Stimulated activated CD8-positive, alpha-beta memory T cell treated with anti-CD3 and anti-CD28 coated beads, Interleukin-12 subunit alpha, Interleukin-12 subunit beta, amount 100 ng/mL, for 24 hours (primary cell): ENCODE results near the gene SMAD3.

Experiments used
- DNase-seq: peaks from one replicate; pipeline ENCODE4 v3.0.0-alpha.2; 2020; ENCODE audit errors: extremely low read depth

Gene SMAD3

DNA sequence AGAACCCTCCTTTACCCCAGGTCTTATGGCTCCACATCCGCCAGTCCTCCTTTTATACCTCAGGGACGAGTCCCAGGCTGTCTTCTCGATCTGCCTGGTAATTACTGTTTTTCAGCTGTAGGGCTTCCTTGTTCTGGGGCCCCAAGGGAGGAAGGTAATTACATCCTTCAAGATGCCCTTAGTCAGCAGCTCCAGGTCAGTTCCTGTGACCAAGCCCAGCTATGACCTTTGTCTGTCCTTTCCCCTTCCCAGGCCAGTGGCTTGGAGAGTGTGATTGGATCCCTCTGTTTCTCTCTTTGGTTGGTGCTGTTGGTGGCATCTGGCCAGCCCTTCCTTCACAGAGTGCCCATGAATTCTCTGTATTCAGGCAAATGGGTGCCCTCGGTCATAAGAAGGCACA, 96.5 kb downstream of the SMAD3 start:
- no peak for DNase-seq

DNA sequence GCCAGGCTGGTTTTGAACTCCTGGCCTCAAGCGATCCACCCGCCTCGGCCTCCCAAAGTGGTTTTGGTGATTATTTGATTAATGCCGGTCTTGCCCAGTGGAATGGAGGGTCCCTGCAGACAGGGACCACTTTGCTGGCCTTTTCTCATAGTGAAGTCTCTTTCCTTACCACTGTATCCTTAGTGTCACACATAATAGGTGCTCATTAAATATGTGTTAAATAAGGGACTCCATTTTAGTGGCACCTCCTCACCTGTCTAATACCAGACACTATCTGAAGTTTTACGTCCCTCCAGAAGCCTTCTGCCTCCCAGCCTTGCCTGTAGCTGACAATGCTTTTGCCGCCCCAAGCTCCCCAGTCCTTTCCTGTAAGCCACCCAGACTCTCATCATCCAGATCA, 97.8 kb downstream of the SMAD3 start:
- DNase-seq, result no peak

DNA sequence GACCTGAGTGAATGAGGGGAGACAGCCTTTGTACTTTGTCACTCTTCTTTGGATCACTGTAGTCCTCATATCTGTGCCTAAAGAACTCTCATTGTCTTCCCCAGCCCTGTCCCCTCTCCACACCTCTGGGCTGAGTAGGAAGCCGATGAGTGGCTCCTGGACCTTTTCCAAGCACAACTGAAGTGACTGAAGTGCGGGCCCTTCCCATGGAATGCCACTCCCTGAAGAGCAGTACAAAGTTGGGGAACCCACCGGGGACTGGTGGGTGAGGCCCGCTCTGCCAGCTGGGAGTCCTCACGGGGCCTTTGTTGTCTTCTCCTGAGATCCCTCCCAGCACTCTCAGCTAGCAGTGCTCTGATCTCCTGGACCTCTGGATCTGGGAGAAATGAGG, 99.0 kb downstream of the SMAD3 start:
- no peak for DNase-seq

DNA sequence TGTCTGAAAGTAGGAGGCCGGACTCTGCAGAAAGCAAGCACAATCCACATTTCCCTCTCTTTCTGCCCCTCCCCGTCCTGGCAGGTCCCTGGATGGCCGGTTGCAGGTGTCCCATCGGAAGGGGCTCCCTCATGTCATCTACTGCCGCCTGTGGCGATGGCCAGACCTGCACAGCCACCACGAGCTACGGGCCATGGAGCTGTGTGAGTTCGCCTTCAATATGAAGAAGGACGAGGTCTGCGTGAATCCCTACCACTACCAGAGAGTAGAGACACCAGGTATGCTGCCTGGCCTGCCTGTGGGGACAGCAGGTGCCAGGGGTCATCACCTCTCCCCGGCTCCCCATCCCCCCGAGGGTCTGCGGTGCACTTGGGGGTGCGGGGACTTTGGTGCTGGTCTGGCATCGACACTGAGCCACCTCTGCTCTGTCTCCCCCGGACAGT, 99.4 kb downstream of the SMAD3 start:
- no peak for DNase-seq

DNA sequence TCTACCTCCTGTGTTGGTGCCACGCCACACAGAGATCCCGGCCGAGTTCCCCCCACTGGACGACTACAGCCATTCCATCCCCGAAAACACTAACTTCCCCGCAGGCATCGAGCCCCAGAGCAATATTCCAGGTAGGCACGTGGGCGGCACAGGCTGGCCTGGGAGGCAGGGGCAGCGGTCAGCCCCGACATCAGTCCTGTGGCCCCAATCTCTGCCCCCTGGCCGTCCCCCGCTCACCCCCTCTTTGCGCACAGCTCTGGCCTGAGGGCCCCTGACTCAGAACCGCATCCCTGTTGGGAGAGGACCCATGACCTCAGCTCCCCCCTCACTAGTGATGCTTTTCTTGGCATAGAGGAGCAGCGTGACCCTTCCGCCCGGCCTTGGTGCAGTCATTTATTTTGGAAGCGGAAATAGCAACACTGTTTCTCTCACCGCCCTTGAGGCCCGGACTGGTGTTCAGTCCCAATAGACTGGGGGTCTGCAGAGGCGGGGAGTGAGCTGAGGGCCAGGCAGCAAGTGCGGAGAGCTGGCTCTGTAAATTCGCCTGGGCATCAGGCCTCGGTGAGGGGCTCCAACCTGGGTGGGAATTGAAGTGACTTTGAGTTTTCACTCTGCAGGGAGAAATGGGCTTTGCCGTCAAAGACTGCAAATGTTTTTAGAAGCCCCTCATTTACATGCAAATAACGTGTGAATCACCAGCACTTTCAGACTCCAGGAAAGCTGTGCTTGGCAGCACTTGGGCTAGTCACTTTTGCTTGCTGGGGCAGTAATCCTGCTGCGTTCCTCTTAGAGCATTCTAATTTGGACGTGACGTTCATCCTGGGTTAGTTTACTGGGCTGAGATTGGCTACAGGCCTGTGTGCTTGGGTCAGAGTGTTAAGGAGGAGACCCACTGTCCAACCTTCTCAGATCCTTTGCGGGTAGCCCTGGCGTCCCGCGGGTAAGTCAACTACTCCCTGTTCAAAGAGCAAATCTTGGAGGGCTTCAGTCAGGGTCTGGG, 100.2 kb downstream of the SMAD3 start:
- no peak for DNase-seq

DNA sequence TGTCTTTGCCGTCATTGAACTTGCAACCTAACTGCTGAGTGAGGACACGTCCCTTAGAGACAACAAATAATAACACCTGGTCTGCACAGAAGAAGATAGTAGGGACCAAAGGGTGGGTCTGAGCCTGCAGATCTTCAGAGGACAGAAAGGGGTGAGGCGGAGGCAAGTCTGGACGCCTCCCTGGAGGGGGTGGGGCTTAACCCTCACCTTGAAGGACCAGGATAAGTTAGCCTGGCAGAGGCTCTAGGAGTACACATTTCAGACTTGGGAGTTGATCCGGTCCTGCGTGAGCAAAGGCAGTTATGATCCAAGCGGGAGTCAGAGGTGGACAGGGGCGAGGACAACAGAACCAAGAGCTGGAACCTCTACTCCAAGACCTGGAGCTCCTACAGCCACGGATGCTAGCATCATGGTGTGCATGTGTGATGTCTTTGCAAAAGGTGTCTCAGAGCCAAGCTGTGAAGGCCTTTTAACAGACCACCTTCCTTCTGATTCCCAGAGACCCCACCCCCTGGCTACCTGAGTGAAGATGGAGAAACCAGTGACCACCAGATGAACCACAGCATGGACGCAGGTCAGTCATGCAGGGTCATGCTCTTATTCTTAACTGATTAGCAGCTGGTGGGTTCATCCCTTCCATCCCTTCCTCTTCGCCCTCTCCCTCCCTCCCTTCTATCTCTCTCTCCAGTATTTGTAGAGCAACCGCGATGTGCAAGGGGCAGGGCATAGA, 101.0 kb downstream of the SMAD3 start:
- DNase-seq, result no peak

DNA sequence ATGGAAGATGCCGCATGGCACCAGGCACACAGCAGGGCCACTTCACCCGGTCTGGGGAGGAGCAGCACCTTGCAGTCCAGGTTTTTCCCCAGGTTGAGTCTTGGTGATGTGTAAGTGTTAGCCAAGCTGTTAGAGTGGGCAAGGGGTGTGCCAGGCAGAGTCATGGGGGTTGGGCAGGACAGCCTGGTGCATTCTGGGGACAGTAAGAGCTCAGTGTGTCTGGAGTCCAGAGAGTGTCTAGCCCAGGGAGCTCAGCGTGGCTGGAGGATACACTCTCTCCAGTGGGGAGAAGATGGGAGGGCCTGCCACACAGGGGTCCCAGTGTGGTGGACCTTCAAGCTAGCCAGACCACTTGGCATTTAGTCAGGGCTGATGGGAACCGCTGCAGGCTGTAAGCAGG, 101.7 kb downstream of the SMAD3 start:
- no peak for DNase-seq

DNA sequence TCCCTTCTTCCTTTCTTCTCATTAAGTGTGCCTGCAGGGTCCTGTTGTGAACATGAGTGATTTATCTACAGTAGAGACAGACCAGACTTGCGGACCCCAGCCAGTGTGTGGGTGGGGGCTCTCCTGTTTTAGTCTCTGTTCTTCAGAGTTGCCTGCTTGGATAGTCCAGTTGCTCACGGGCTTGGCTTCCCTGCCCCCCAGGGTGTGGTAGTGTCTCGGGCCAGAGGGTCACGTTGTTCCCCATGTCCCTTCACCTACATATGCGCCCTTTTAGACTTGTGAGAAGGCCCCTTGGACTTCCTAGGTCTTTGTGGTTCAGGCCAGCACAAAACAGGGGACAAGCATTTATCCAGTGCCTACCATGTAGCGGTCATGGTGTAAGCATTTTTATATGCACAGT, 103.3 kb downstream of the SMAD3 start:
- DNase-seq, result no peak

DNA sequence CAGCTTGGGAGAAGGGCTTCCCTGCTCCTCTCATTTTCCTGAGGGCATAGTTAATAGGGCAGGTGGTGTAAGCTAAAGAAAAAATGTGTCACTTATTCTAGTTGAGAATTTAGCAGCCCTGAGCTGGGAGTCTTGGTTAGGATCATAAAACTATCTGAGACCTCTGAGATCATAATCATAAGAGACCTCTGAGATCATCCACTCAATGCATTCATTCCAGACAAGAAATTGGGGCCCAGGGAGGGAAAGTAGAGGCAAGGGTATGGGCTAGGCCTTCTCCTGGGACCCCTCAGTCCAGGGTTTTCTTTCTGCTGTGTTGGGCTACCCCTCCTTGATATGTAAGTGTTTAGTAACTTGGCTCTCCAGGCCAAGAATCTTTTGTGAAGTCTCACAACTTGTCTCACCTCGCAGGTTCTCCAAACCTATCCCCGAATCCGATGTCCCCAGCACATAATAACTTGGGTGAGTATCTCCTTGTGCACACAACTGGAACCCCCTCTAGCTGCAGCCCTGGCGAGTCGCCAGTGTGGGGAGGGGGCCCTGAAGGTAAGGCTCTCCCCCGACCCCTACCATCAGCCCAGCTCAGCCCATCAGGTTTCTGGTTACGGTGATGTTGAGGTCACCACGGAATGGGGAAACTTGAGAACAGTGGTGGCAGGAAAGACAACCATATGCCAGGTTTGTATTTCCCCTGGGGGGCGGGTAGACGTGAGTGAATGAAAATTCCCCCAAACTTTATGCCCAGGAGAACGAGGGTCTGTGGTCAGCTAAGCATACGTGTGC, 104.9 kb downstream of the SMAD3 start:
- no peak for DNase-seq

DNA sequence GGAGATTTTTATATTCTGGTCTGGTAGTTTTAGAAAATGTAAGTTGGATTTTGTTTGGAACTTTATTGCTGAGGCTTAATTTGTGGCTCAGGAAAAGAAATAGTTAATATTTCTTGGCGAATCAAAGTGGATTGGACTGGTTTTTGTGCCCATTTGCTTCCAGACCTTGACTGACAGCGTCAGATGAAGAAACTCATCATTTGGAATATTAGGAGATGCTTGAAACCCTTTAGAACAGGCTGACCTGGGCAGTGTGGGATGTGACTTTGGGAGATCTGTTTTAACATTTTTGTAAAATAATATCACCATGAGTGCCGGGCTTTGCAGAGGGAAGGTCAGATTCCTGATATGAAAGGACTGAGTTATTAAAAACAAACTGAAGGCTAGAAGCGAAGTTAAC, 106.1 kb downstream of the SMAD3 start:
- no peak for DNase-seq

DNA sequence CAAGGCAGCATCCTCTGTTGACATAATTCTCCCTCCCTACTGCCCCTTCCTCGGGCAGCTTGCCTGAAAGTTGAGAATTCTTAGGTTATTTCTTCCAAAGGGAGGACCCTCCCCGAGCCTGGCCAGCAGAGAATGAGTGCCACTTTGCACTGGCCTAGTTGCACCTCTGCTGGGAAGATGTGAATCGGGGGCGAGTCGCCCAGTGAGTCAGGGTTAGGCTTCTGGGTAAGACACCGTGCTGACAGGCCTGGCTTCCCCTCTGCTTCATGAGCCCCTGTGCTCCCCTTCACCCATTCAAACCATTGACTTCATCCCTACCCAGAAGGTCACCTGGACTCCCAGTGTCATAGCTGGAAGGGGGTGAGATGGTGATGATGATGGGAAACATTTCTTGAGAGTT, 106.8 kb downstream of the SMAD3 start:
- DNase-seq, result no peak

DNA sequence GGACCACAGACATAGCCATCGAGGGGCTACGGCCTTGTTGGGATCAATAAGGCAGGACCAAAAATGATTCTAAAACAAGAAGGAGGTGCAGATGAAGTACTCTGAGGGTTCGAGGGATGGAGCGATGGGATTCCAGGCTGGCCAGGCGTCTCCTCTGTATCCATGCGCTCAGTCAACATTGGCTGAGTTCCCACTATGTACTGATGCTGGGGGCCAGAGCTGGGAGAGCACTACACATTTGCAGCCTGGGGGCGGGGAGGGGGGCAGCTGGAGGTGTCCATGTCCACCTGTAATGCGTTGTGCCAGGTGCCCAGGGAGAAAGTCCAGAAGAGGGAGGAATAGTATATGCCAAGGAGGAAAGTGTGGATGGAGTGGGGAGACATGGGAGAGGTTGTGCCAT, 107.6 kb downstream of the SMAD3 start:
- DNase-seq, result no peak

DNA sequence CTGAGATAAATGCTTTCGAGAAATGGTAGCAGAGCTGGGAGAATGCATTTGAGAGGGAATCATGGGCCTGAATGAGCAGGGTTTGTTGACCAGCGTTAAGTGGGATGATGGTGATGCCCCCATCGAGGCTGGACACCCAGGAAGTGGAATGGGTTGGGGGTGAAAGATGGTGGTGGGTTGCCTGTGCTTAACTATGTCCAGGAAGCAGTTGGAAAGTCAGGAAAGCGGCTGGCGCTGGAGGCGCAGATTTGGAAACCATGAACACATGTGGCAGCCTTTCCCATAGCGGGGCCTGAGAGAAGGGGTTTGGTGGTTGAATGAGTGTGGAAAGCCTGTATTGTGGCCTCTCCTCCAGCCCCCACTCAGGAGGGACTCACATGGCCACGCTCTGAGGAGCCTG, 108.4 kb downstream of the SMAD3 start:
- DNase-seq, result no peak

DNA sequence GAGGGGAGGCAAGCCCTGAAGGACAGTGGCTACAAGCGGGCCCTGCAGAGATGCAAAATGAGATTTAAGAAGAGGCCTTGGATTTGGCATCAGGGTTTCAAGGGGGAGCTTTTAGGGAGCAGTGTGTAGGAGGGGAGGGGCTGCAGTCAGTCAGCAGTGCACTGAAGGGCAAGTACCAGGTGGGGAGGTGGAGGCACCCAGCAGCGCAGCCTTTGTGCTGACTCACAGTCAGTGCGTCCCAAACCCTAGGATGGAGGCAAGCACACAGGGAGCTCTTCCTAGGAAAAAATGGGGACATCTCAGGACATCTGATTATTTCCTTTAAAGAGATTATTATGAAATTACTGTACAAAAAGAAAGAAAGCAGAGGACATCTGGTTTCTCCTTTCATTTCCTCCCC, 109.0 kb downstream of the SMAD3 start:
- no peak for DNase-seq

DNA sequence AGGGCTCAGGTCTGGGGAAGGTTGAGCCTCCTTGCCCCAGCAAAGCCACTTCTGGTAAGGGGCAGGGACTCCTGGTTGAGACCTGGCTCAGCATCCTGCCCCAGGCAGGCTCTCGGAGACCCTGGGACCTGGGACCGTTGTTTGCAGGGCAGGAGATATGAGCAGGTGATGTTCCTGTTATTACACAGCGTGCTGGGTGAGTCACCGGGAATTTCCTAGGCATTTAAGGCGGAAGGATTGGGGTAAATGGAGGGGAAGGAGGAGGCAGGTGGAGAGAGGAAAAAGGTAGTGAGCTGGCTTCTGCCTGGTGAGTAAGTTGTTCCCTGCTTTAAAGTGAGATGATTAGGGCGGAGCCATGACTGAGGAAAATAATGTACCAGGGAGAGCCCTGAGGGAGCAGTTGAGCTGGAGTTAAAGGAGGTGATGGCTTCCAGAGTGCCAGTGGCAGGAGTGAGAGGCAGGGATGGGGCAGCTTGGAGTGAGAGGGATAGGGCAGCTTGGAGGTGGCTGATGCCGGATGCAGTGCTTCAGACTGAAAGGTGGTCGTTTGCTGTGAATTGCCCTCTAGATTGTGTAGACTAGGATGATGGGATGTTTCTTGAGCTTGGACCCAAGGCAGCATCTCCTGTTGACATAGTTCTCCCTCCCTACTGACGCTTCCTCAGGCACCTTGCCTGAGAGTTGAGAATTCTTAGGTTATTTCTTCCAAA, 109.6 kb downstream of the SMAD3 start:
- no peak for DNase-seq

DNA sequence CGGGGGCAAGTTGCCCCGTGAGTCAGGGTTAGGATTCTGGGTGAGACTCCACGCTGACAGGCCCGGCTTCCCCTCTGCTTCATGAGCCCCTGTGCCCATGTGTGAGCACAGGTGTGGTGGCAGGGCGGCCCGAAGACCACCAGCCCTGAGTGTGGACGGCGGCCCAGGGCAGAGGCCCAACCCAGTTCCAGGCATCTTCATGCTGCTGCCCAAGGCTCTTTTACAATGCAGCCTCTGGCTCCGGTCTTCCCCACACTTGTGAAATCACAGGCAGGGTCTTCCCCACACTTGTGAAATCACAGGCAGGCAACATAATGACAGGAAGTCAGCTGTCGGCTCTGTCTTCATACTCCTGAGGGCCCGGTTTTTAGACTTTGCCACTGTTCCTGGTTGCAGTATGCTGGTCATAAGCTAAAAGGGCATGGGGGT, 110.3 kb downstream of the SMAD3 start:
- DNase-seq, result no peak

DNA sequence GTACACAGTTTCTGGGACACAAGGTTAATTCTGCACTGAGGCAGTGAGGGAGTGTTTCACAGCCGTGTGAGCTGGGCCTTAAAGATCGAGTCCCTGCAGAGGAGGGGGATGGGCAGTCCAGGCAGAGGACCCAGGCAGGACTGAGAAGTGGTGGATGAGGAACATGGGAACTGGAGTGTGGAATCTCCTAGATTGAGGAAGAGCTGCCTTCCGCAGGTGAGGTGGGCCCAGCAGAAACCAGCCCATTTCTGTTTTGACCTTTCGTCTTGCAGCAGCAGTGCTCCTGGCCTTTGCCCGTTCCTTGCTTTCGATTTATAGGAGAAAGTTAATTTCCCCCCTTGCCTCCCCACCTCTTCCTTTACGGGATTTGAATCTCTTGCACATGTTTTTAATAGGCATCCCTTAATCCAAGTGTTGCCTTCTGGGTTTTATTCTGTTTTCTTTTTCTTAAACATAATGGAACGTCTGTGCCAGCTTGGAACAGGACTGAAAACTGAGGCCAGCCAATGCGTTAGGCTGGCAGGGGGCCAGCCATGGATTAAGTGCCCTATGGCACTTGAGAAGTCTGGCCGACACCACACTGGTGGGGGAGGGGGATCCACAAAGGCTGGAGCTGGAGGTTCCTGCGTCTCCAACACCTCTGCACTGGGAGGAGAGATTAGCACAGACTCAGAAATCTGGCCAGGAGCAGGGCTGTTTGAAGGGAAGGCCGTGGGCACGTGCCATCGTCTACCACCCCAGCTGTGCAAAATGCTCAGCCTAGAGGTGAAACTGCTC, 111.0 kb downstream of the SMAD3 start:
- no peak for DNase-seq

DNA sequence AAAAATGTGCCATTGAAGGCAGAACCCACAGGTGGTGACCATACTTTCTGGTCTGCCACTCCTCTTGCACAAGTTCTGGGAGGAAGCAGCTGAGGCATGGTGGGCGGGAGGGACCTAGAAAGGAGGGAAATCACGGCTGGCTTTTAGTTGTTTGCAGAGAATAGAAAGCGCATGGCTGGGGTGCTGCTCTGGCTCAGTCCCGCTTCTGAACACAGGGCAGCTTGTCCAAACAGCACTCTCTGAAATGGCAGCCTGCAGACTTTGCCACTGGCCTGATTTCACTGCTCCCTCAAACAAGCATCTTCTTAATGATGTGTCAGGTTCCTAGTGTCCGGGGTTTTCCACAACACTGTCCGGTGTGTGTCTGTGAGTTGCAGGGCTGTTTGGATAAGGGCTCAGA, 112.3 kb downstream of the SMAD3 start:
- no peak for DNase-seq

DNA sequence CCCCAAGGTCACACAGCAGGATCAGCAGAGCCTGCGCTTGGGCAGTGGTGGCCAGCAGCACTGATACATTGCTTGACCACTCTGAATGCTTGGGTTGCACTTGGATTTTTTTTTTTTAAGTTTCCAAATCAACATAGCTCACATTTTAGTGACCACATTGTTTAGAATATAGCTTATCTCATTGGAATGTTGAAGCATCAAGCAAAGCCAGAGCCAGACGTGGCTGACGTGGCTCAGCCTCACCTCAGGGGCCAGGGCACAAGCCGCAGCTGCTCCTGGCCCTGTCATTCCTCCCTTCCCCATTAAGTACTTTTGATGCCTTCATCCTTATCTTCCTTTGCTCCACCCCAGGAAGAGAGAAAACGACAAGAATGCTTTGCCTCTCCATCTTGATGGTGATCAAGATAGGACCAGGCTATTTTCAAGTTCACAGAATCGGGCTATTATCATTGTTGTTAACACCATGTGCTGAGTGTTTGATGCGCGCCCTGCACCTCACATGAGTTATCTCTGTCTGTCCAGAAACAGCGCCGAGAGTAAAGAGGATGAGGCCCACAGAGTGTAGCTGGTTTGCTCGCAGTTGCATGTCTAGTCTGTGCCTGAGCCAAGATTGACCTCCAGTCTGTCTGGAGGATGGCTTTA, 113.3 kb downstream of the SMAD3 start:
- no peak for DNase-seq

DNA sequence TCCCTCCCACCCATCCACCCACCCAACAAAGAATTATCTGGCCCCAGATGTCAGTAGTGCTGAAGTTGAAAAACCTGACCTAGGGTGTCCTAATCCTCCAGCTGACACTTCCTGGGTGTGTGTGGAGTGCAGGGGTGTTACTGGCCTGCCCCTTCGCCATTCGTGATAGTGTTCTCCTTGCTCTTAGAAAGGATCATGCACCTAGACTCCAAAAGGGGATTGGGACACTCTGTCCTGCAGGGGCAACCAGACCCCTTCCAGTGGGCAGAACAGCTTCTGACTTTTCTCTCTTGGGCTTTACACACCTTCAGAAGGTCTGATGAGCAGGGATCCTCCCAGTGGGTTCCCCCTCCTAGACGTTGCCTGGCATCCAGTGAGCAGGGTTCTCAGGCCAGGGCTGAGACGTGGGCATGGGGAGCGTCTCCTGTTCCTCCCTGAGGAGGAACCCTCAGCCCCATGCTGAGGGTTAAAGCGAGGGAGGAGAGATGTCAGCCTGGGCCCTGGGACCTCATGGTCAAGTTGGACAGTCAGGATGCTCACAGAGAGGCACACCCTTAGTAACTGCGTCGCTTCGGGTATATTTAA, 114.1 kb downstream of the SMAD3 start:
- no peak for DNase-seq
